ENCODE measurements around the gene DAB2IP. TPM values are rescaled to one million over a fixed set of nuclear protein-coding genes. Genes with fewer than 3 reads are reported as not detected.
A peak's percentile ranks its signal among the peaks of the same experiment; 100 is the strongest.

Gene DAB2IP
- total and polyA plus RNA-seq, 2 of the 4 experiments (the other 2 are of a cell fraction): 5.6 to 17.2 TPM

GRCh38 chr9:121745396-121745695 is 93.9 kb downstream of the DAB2IP start (continued):
- no peak for TF ChIP-seq ELK1 (IDR thresholded peaks at IDR 0.05; ENCODE audit: borderline replicate concordance, low read depth, low read length)
- TF ChIP-seq RFX5 (IDR thresholded peaks at IDR 0.05; ENCODE audit: low read depth, low read length): no peak

- Histone ChIP-seq H3K18ac (ENCODE audit: low read depth, low read length) (no peak overlapping the region), H3K79me1 (ENCODE audit: low read depth in 1 of 2, low read length in 2 of 2) (peaks cover 26 to 86% of the 10 kb centered on the region in 2 experiments; a peak in 3 of 4 replicates), H2BK15ac (ENCODE audit: low read depth, low read length) (no peak overlapping the region), H3K36me3 (ENCODE audit: control insufficient read depth, insufficient read depth, low read length) (peaks cover 2% of the 10 kb centered on the region; the same call in 1 of the 2 replicates), H3K23ac (ENCODE audit: low read depth, low read length) (no peak overlapping the region), H3K56ac (ENCODE audit: extremely low read depth, insufficient read depth, low read length) (no peak overlapping the region), H2AFZ (replicated peaks; ENCODE audit: low read length, poor library complexity) (no peak overlapping the region), H3K9me3 (ENCODE audit: control insufficient read depth, insufficient read depth, low read length) (no peaks in the 10 kb centered on the region), H4K91ac (ENCODE audit: insufficient read depth, low read depth, low read length) (no peak overlapping the region), H2AK9ac (replicated peaks; ENCODE audit: low read depth, low read length, poor library complexity) (peak overlapping the region; percentile 13), H3K4me1 (ENCODE audit: control insufficient read depth, insufficient read depth, low read length) (peaks cover 34% of the 10 kb centered on the region), H2BK5ac (ENCODE audit: low read depth, low read length, poor library complexity, severe bottlenecking) (no peak overlapping the region), H2AK5ac (ENCODE audit: low read depth, low read length) (peak overlapping the region; percentile 34; the same call in 1 of the 2 replicates), H3K27ac (ENCODE audit: insufficient read depth, low read length) (no peak overlapping the region), H4K8ac (ENCODE audit: low read depth in 2 of 2, low read length in 2 of 2) (no peak overlapping the region), H4K5ac (ENCODE audit: low read depth, low read length) (no peak overlapping the region), H3K27me3 (ENCODE audit: control insufficient read depth, insufficient read depth, low read length) (no peaks in the 10 kb centered on the region), H3K9ac (ENCODE audit: low read depth, low read length) (no peak overlapping the region), H3K4me3 (ENCODE audit: insufficient read depth, low read depth, low read length) (no peak overlapping the region), H3K4ac (ENCODE audit: low read depth, low read length) (no peak overlapping the region), H3K14ac (replicated peaks; ENCODE audit: low read depth, low read length) (no peak overlapping the region), H4K20me1 (ENCODE audit: insufficient read depth, low read length) (peaks cover 51% of the 10 kb centered on the region), H3K4me2 (ENCODE audit: low read depth, low read length) (no peak overlapping the region), H3K9me1 (ENCODE audit: insufficient read depth, low read length) (peaks cover 36% of the 10 kb centered on the region), H2BK20ac (ENCODE audit: low read depth, low read length) (no peak overlapping the region), H2BK120ac (ENCODE audit: low read depth, low read length) (no peak overlapping the region)
- no CpG with 5 or more reads among the region's 5 CpGs for WGBS, 2 experiments (ENCODE audit: extremely low coverage in 2 of 2, insufficient read length in 1 of 2)
- in situ Hi-C loops (cut with MboI; ENCODE audit: low sequenced_read_pairs) (no loop called here), intact Hi-C loops (cut with micrococcal nuclease) (no loop called here), dilution Hi-C loops (cut with HindIII; ENCODE audit: low sequenced_read_pairs, unreplicated experiment) (no loop called here)
- no peak for DNase-seq
- ChIA-PET CTCF (interaction anchor here (0.6 kb wide), 1 partner anchor 303 kb away, joined by 3 read pairs; no protein-coding TSS in a partner anchor), POLR2A (ENCODE audit: unreplicated experiment) (no interaction called here)
- no TSS peak for BruUV-seq (replicated peaks)
- no peak for ATAC-seq (ENCODE audit: low read depth)
- no peak for TF ChIP-seq MAFK (IDR thresholded peaks at IDR 0.05; ENCODE audit: low read depth, low read length)
- TF ChIP-seq CHD1 (IDR thresholded peaks at IDR 0.05; ENCODE audit: low read depth, low read length): no peak
- TF ChIP-seq POLR2A (IDR thresholded peaks at IDR 0.05; ENCODE audit: low read depth, low read length): no peak
- TF ChIP-seq RFX5 (IDR thresholded peaks at IDR 0.05; ENCODE audit: low read depth, low read length): no peak
- TF ChIP-seq BHLHE40 (IDR thresholded peaks at IDR 0.05; ENCODE audit: low read depth, low read length): no peak
- no peak for TF ChIP-seq MXI1 (IDR thresholded peaks at IDR 0.05; ENCODE audit: borderline replicate concordance, low read depth, low read length)
Observed at GRCh38 chr9:121746411-121746810, 95.0 kb downstream of the DAB2IP start.
